Right lobe of liver (tissue), 4 donors: ENCODE measurements around the gene SH3RF2.

Source experiments
- POLR2A ChIP-seq: fragments of 450-650 bp; IDR thresholded peaks from one replicate; pipeline ENCODE4 v1.6.1; 2017; ENCODE audit warnings: antibody characterized with exemption, mild to moderate bottlenecking
- TF ChIP-seq, protein P1 (sequence below), 4 donors: fragments of 200-600 bp in 3 of 4; fragments of 450-650 bp in 1 of 4; IDR thresholded peaks; one replicate each; pipeline versions ENCODE4 v1.5.1 to v1.8.0; 2016 to 2022; ENCODE audit warnings: antibody characterized with exemption in 4 of 4, mild to moderate bottlenecking in 2 of 4
- donor health status: DM: no; HTN: no; CAD: no.
- donor health status: DM: no; HTN: no; CAD: no.
- donor health status: DM: no; HTN: yes; CAD: no.

DNA sequence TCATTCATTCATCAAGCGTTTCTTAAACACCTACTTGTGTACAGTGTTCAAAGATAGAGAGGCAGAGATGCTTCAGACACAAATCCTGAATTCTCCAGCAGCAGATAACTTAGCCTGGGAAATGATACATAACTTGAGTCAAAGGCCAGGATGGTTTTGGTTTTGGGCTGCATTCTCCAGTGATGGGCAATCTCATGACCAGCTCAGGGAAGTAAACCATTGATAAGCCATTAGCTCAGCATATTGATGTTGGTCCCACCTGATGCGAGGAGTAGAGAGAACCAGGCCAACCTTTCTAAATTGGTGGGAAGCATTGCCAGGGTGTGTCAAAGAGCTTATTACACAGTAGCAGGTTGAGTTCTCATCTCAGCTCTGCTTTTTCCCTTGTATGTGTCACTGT is 53.0 kb downstream of the SH3RF2 start:
- TF ChIP-seq, protein P1, sequence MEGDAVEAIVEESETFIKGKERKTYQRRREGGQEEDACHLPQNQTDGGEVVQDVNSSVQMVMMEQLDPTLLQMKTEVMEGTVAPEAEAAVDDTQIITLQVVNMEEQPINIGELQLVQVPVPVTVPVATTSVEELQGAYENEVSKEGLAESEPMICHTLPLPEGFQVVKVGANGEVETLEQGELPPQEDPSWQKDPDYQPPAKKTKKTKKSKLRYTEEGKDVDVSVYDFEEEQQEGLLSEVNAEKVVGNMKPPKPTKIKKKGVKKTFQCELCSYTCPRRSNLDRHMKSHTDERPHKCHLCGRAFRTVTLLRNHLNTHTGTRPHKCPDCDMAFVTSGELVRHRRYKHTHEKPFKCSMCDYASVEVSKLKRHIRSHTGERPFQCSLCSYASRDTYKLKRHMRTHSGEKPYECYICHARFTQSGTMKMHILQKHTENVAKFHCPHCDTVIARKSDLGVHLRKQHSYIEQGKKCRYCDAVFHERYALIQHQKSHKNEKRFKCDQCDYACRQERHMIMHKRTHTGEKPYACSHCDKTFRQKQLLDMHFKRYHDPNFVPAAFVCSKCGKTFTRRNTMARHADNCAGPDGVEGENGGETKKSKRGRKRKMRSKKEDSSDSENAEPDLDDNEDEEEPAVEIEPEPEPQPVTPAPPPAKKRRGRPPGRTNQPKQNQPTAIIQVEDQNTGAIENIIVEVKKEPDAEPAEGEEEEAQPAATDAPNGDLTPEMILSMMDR (IDR thresholded peaks at IDR 0.05) = no peak
- TF ChIP-seq POLR2A = no peak
